H1 (cell line): Measurements from ENCODE around the gene STK16. TPM values are rescaled to one million over a fixed set of nuclear protein-coding genes. Genes with fewer than 3 reads are reported as not detected.
A peak's percentile ranks its signal among the peaks of the same experiment; 100 is the strongest.

Experiments used
- CHD7 ChIP-seq: fragments of 300-600 bp; sonication (generic); IDR thresholded peaks from 2 replicates; pipeline ENCODE4 v1.7.1; 2012; ENCODE audit warnings: low read length, moderate library complexity, mild to moderate bottlenecking, inconsistent platforms; ENCODE audit not compliant: insufficient replicate concordance
- E2F6 ChIP-seq: IDR thresholded peaks from 2 replicates; pipeline ENCODE4 v1.6.1; 2012; ENCODE audit warnings: inconsistent platforms
- GABPA ChIP-seq: IDR thresholded peaks from 2 replicates; pipeline ENCODE4 v1.6.1; 2011; ENCODE audit warnings: mild to moderate bottlenecking, low read length, moderate library complexity, borderline replicate concordance; ENCODE audit not compliant: insufficient read depth
- JUND ChIP-seq: IDR thresholded peaks from 2 replicates; pipeline ENCODE4 v1.6.1; 2011; ENCODE audit warnings: mild to moderate bottlenecking, improper control_type of control experiment, low read length
- POLR2A ChIP-seq, 2 experiments: IDR thresholded peaks; 1 replicate in 1 of 2; 2 replicates in 1 of 2; pipeline ENCODE4 v1.6.1; 2011; ENCODE audit warnings: low read depth in 2 of 2, low read length in 2 of 2, mild to moderate bottlenecking in 2 of 2; ENCODE audit errors: control extremely low read depth in 1 of 2
- RFX5 ChIP-seq: IDR thresholded peaks from 2 replicates; pipeline ENCODE4 v1.6.1; 2011; ENCODE audit warnings: low read depth, low read length, improper control_type of control experiment, borderline replicate concordance
- SIRT6 ChIP-seq: IDR thresholded peaks from one replicate; pipeline ENCODE4 v1.7.1; 2012; ENCODE audit warnings: low read length, inconsistent platforms
- SRF ChIP-seq: IDR thresholded peaks from 2 replicates; pipeline ENCODE4 v1.6.1; 2011; ENCODE audit warnings: mild to moderate bottlenecking, low read depth, low read length, moderate library complexity
- SUZ12 ChIP-seq: fragments of 200-600 bp; sonication (generic); IDR thresholded peaks from 2 replicates; pipeline ENCODE4 v1.6.1; 2012; ENCODE audit warnings: mild to moderate bottlenecking, inconsistent platforms, low read length, moderate library complexity, mixed read lengths
- TEAD4 ChIP-seq: IDR thresholded peaks from 2 replicates; pipeline ENCODE4 v1.6.1; 2012; ENCODE audit warnings: low read depth, low read length, inconsistent platforms, mixed read lengths
- polyA plus RNA-seq, 7 experiments: library from polyadenylated mRNA; depleted of rRNA in 3 of 7; stranded (reverse) in 5 of 7; unstranded in 2 of 7; fragments of >200 nt in 5 of 7; fragments of 200-250 nt in 2 of 7; gene quantifications; 1 replicate in 5 of 7; 2 replicates in 1 of 7; 4 replicates in 1 of 7; pipeline versions ENCODE4 v1.2.1 to v1.2.3, GENCODE V29; 2011 to 2013; ENCODE audit warnings: missing spikeins in 2 of 7, mixed read lengths in 2 of 7
- total RNA-seq: library from RNA; stranded (reverse); fragmentation: NEBNext Ultra II Directional; extraction: Animal tissue kit (Norgen Biotek cat#: 25700); gene quantifications from 2 replicates; pipeline ENCODE4 v1.2.1, GENCODE V29; 2021

STK16 gene
- total and polyA plus RNA-seq, 2 of the 8 experiments (the other 6 are each of a cell fraction or from before 2014, with no cell fraction given) = 21.3 to 51.4 TPM

DNA sequence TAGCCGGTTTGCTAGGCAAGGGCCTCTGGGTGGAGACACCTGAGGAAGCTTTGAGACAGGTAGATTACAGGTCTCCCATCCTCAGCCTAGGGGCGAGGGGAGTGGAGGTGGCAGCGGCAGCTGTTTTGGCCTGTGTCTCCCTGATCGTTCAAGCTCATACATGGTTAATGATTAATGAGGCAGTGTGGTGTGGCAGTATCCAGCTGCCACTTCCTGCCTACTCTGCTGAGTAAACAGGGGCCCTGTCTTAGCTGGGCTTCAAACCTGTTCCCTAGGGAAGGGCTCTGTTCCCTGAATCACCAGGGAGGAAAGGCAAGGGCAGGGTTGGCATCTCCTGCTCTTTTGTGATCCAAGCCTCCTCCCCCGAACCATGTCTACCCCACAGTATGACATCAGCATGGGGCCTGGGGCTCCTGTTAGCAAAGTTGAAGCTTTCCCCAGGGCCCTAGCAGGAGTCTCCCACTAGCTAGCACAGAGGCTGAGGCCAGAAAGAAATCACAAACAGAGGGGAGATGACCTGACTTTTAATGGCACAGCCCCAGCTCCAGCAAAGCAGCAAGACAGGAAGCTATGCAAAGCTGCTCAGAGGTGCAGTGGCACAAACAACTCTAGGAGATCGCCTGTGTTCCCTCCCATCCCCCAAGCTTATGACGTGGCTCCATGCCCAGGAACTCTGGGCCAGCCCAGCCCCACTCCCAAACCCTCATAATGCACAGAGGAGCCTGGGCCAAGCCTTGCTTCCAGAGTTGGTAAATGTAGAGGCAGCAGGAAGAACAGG, 4.1 kb downstream of the STK16 start (continued):
- no peak for TF ChIP-seq CHD7
- TF ChIP-seq RFX5 = no peak
- TF ChIP-seq SRF = no peak
- TF ChIP-seq E2F6 = no peak
- TF ChIP-seq SIRT6 = no peak
- no peak for TF ChIP-seq TEAD4
- TF ChIP-seq JUND = no peak
- TF ChIP-seq GABPA = no peak
- TF ChIP-seq SUZ12 = no peak
- 0 out of 3 replicates have a peak, but pooled peaks of 1 of the 2 experiments have one; percentile 37 for TF ChIP-seq POLR2A (IDR thresholded peaks at IDR 0.05; ENCODE audit: control extremely low read depth in 1 of 2, low read depth in 2 of 2, low read length in 2 of 2)
